Lower lobe of right lung (tissue), 2 donors: ENCODE measurements around the gene GALNT17. TPM values are rescaled to one million over a fixed set of nuclear protein-coding genes. Genes with fewer than 3 reads are reported as not detected.

Source experiments
- ATAC-seq, 2 donors: fragments of 200-7000 bp; cut with Tn5 transposase; one replicate each; pipeline ENCODE4 v1.9.1; 2020 to 2022; ENCODE audit warnings: mild to moderate bottlenecking in 2 of 2, moderate library complexity in 2 of 2
- DNase-seq: peaks from one replicate; pipeline ENCODE4 v3.0.0-alpha.2; 2020
- H3K27ac ChIP-seq: fragments of 200-600 bp; one replicate; pipeline ENCODE4 v1.8.0; 2022
- H3K27me3 ChIP-seq: fragments of 200-600 bp; one replicate; pipeline ENCODE4 v1.8.0; 2022; ENCODE audit warnings: low read depth
- H3K36me3 ChIP-seq: fragments of 200-600 bp; one replicate; pipeline ENCODE4 v1.8.0; 2022; ENCODE audit warnings: mild to moderate bottlenecking
- H3K4me1 ChIP-seq: fragments of 200-600 bp; one replicate; pipeline ENCODE4 v1.8.0; 2022
- H3K4me3 ChIP-seq: fragments of 200-600 bp; one replicate; pipeline ENCODE4 v1.8.0; 2022; ENCODE audit warnings: mild to moderate bottlenecking
- H3K9me3 ChIP-seq: fragments of 200-600 bp; one replicate; pipeline ENCODE4 v1.8.0; 2022
- CTCF ChIP-seq: fragments of 200-600 bp; IDR thresholded peaks from one replicate; pipeline ENCODE4 v1.8.0; 2022; ENCODE audit warnings: antibody characterized with exemption, mild to moderate bottlenecking
- intact Hi-C: fragments of 100-400 bp; cut with DNase I; formaldehyde crosslinking; loops from one replicate; pipeline ENCODE4 v1.11.0; 2022
- total RNA-seq: library from RNA; stranded (reverse); fragmentation: NEBNext Ultra II Directional; extraction: Animal tissue kit (Norgen Biotek cat#: 25700); gene quantifications from one replicate; pipeline ENCODE4 v1.2.1, GENCODE V29; 2021
- donor health status: DM: no; HTN: yes; CAD: no; lungs with severe emphysema.

The GALNT17 gene
- total RNA-seq, 1 donor from 2014 or later = 6.6 TPM

GRCh38 chr7:71705901-71706596 lies 574.1 kb downstream of the GALNT17 start:
- ATAC-seq (no peak), DNase-seq (no peak)
- no peaks in the 10 kb centered on the region for H3K36me3 ChIP-seq
- H3K4me3 ChIP-seq = no peak overlapping the region
- H3K27ac ChIP-seq = no peak overlapping the region
- H3K4me1 ChIP-seq = no peaks in the 10 kb centered on the region
- H3K27me3 ChIP-seq = no peaks in the 10 kb centered on the region
- TF ChIP-seq CTCF = no peak
- no peaks in the 10 kb centered on the region for H3K9me3 ChIP-seq
- intact Hi-C loops = no loop called here

- Histone ChIP-seq H3K27me3 (no peaks in the 10 kb centered on the region), H3K9me3 (no peaks in the 10 kb centered on the region)
- intact Hi-C loops = no loop called here
Observed at GRCh38 chr7:71706597-71706975, 574.6 kb downstream of the GALNT17 start.

GRCh38 chr7:71707041-71707440 lies 575.1 kb downstream of the GALNT17 start:
- H3K27ac ChIP-seq = no peak overlapping the region
- no peak for ATAC-seq
- no peaks in the 10 kb centered on the region for H3K4me1 ChIP-seq
- no peaks in the 10 kb centered on the region for H3K27me3 ChIP-seq
- H3K9me3 ChIP-seq = no peaks in the 10 kb centered on the region
- intact Hi-C loops = no loop called here
- no peaks in the 10 kb centered on the region for H3K36me3 ChIP-seq
- no peak for TF ChIP-seq CTCF
- H3K4me3 ChIP-seq = no peak overlapping the region
- DNase-seq = no peak

More at GRCh38 chr7:71706597-71706975, 574.6 kb downstream of the GALNT17 start:
- no peak overlapping the region for H3K27ac ChIP-seq
- DNase-seq (no peak), ATAC-seq (no peak)
- no peaks in the 10 kb centered on the region for H3K36me3 ChIP-seq
- H3K4me3 ChIP-seq = no peak overlapping the region
- no peaks in the 10 kb centered on the region for H3K4me1 ChIP-seq
- TF ChIP-seq CTCF = no peak

- Histone ChIP-seq H3K4me3 (no peak overlapping the region), H3K27ac (no peak overlapping the region), H3K36me3 (no peaks in the 10 kb centered on the region), H3K27me3 (no peaks in the 10 kb centered on the region), H3K4me1 (no peaks in the 10 kb centered on the region), H3K9me3 (no peaks in the 10 kb centered on the region)
- TF ChIP-seq CTCF = no peak
- DNase-seq (no peak), ATAC-seq (no peak)
- intact Hi-C loops = no loop called here
Observed at GRCh38 chr7:71708710-71709109, 576.8 kb downstream of the GALNT17 start.

GRCh38 chr7:71710442-71710841 lies 578.5 kb downstream of the GALNT17 start:
- intact Hi-C loops = no loop called here
- no peak for TF ChIP-seq CTCF
- no peaks in the 10 kb centered on the region for H3K27me3 ChIP-seq
- DNase-seq (no peak), ATAC-seq (no peak)
- no peaks in the 10 kb centered on the region for H3K4me1 ChIP-seq
- H3K27ac ChIP-seq = no peak overlapping the region
- H3K4me3 ChIP-seq = no peak overlapping the region
- H3K36me3 ChIP-seq = no peaks in the 10 kb centered on the region
- H3K9me3 ChIP-seq = no peaks in the 10 kb centered on the region
